Measurements from ENCODE around the gene RAP2B.

The RAP2B gene

GRCh38 chr3:153158961-153159735 lies 2.9 kb upstream of the RAP2B start:
- Histone ChIP-seq H3K27ac (no peak overlapping the region), H3K4me1 (peaks cover 11% of the 10 kb centered on the region), H3K36me3 (no peaks in the 10 kb centered on the region), H3K27me3 (no peaks in the 10 kb centered on the region), H3K9me3 (no peaks in the 10 kb centered on the region), H4K20me1 (peaks cover 20% of the 10 kb centered on the region), H3K4me3 (no peak overlapping the region), H3K4me2 (no peak overlapping the region), H3K9ac (no peak overlapping the region)
- TF ChIP-seq Cebpa-rat (IDR thresholded peaks at IDR 0.05), result no peak

- Histone ChIP-seq H3K4me2 (peak overlapping the region; percentile 78), H3K9me3 (no peaks in the 10 kb centered on the region), H4K20me1 (peaks cover 28% of the 10 kb centered on the region), H3K4me3 (peak overlapping the region; percentile 93), H3K27ac (peak overlapping the region; percentile 85), H3K36me3 (no peaks in the 10 kb centered on the region), H3K27me3 (no peaks in the 10 kb centered on the region), H3K9ac (peak overlapping the region; percentile 82), H3K4me1 (peaks cover 19% of the 10 kb centered on the region)
- TF ChIP-seq Cebpa-rat (IDR thresholded peaks at IDR 0.05), result no peak
Measured at GRCh38 chr3:153159771-153160397, 2.1 kb upstream of the RAP2B start.

- Histone ChIP-seq H4K20me1 (peaks cover 35% of the 10 kb centered on the region), H3K9me3 (no peaks in the 10 kb centered on the region), H3K4me3 (peak overlapping the region; percentile 93), H3K27ac (peak overlapping the region; percentile 85), H3K36me3 (no peaks in the 10 kb centered on the region), H3K27me3 (no peaks in the 10 kb centered on the region), H3K4me1 (peaks cover 26% of the 10 kb centered on the region), H3K9ac (peak overlapping the region; percentile 82), H3K4me2 (peak overlapping the region; percentile 78)
- TF ChIP-seq Cebpa-rat (IDR thresholded peaks at IDR 0.05), result no peak
Measured at GRCh38 chr3:153160451-153161137, 1.4 kb upstream of the RAP2B start.

- Histone ChIP-seq H3K4me1 (peaks cover 32% of the 10 kb centered on the region), H3K27me3 (no peaks in the 10 kb centered on the region), H4K20me1 (peaks cover 41% of the 10 kb centered on the region), H3K36me3 (no peaks in the 10 kb centered on the region), H3K9ac (peak overlapping the region; percentile 82), H3K27ac (peak overlapping the region; percentile 85), H3K4me3 (peak overlapping the region; percentile 93), H3K9me3 (no peaks in the 10 kb centered on the region), H3K4me2 (peak overlapping the region; percentile 83)
- no peak for TF ChIP-seq Cebpa-rat (IDR thresholded peaks at IDR 0.05)
Measured at GRCh38 chr3:153161138-153161713, 800 bp upstream of the RAP2B start.

- Histone ChIP-seq H3K36me3 (no peaks in the 10 kb centered on the region), H3K27me3 (no peaks in the 10 kb centered on the region), H3K9me3 (no peaks in the 10 kb centered on the region), H3K4me1 (peaks cover 38% of the 10 kb centered on the region), H3K4me2 (peak overlapping the region; percentile 84), H3K9ac (peak overlapping the region; percentile 93), H3K27ac (peak overlapping the region; percentile 85), H3K4me3 (peak overlapping the region; percentile 93), H4K20me1 (peaks cover 56% of the 10 kb centered on the region)
- TF ChIP-seq Cebpa-rat (IDR thresholded peaks at IDR 0.05), result no peak
Measured at GRCh38 chr3:153162513-153163392, 727 bp downstream of the RAP2B start.

- Histone ChIP-seq H3K9ac (peak overlapping the region; percentile 93), H3K27me3 (no peaks in the 10 kb centered on the region), H3K27ac (peak overlapping the region; percentile 85), H3K4me2 (peak overlapping the region; percentile 84), H3K36me3 (no peaks in the 10 kb centered on the region; the same call in 1 of the 2 replicates), H3K9me3 (no peaks in the 10 kb centered on the region), H3K4me1 (peaks cover 38% of the 10 kb centered on the region), H4K20me1 (peaks cover 62% of the 10 kb centered on the region), H3K4me3 (peak overlapping the region; percentile 93)
- no peak for TF ChIP-seq Cebpa-rat (IDR thresholded peaks at IDR 0.05)
Measured at GRCh38 chr3:153163393-153163724, 1.3 kb downstream of the RAP2B start.

- peak overlapping the region; percentile 84 for H3K4me2 ChIP-seq
- no peaks in the 10 kb centered on the region; the same call in 1 of the 2 replicates for H3K36me3 ChIP-seq
- H3K4me1 ChIP-seq, result peaks cover 38% of the 10 kb centered on the region
- no peaks in the 10 kb centered on the region for H3K9me3 ChIP-seq
- no peak for TF ChIP-seq Cebpa-rat (IDR thresholded peaks at IDR 0.05)
- H3K27me3 ChIP-seq, result no peaks in the 10 kb centered on the region
- peak overlapping the region; percentile 93 for H3K4me3 ChIP-seq
- H3K9ac ChIP-seq, result peak overlapping the region; percentile 93
- H3K27ac ChIP-seq, result peak overlapping the region; percentile 85
- peaks cover 68% of the 10 kb centered on the region for H4K20me1 ChIP-seq
Measured at GRCh38 chr3:153163756-153164550, 1.9 kb downstream of the RAP2B start.

GRCh38 chr3:153165261-153165681 lies 3.2 kb downstream of the RAP2B start:
- H4K20me1 ChIP-seq, result peaks cover 76% of the 10 kb centered on the region
- no peak overlapping the region for H3K27ac ChIP-seq
- peak overlapping the region; percentile 93; the same call in 1 of the 2 replicates for H3K4me3 ChIP-seq
- no peaks in the 10 kb centered on the region for H3K9me3 ChIP-seq
- no peaks in the 10 kb centered on the region for H3K27me3 ChIP-seq
- TF ChIP-seq Cebpa-rat (IDR thresholded peaks at IDR 0.05), result no peak
- H3K4me2 ChIP-seq, result peak overlapping the region; percentile 84
- H3K9ac ChIP-seq, result no peak overlapping the region
- no peaks in the 10 kb centered on the region; the same call in 1 of the 2 replicates for H3K36me3 ChIP-seq
- H3K4me1 ChIP-seq, result peaks cover 31% of the 10 kb centered on the region
